Hypothalamus (tissue), 51 donors: ENCODE data around the gene IQGAP1.
"Not testable (repeated sequence)": the region's sequence is repeated elsewhere in the genome, so short reads cannot be mapped to it uniquely, and the experiment has no call there.

ENCODE experiments used
- DNase-seq, 51 donors: peaks; one replicate each; lab custom pipeline; 2025; lab: John Stamatoyannopoulos, UW

Gene IQGAP1

GRCh38 chr15:90407336-90407735, 19.3 kb downstream of the IQGAP1 start:
- no peak for DNase-seq

GRCh38 chr15:90407871-90408317, 19.9 kb downstream of the IQGAP1 start:
- DNase-seq, result no peak

- DNase-seq, result no peak
Observed at GRCh38 chr15:90408657-90409056, 20.6 kb downstream of the IQGAP1 start.

GRCh38 chr15:90409587-90409986, 21.5 kb downstream of the IQGAP1 start:
- not testable (repeated sequence) for DNase-seq

- DNase-seq, result not testable (repeated sequence)
Observed at GRCh38 chr15:90410316-90410715, 22.3 kb downstream of the IQGAP1 start.

GRCh38 chr15:90411176-90411575, 23.1 kb downstream of the IQGAP1 start:
- DNase-seq, result no peak

- peak in 4 of 51 donors; percentile 7 to 28 (median 19) for DNase-seq
Observed at GRCh38 chr15:90412356-90413194, 24.5 kb downstream of the IQGAP1 start.

GRCh38 chr15:90413411-90414379, 25.7 kb downstream of the IQGAP1 start:
- DNase-seq, result no peak

- no peak for DNase-seq
Observed at GRCh38 chr15:90414408-90415028, 26.5 kb downstream of the IQGAP1 start.

GRCh38 chr15:90416052-90416451, 28.0 kb downstream of the IQGAP1 start:
- DNase-seq, result not testable (repeated sequence)

- no peak for DNase-seq
Observed at GRCh38 chr15:90418627-90419026, 30.6 kb downstream of the IQGAP1 start.

- no peak for DNase-seq
Observed at GRCh38 chr15:90419206-90419605, 31.2 kb downstream of the IQGAP1 start.

GRCh38 chr15:90419738-90420406, 31.8 kb downstream of the IQGAP1 start:
- DNase-seq, result peak in 1 of 51 donors; percentile 72

GRCh38 chr15:90420451-90420850, 32.4 kb downstream of the IQGAP1 start:
- DNase-seq, result no peak

GRCh38 chr15:90421527-90421926, 33.5 kb downstream of the IQGAP1 start:
- DNase-seq, result no peak

- no peak for DNase-seq
Observed at GRCh38 chr15:90422043-90422442, 34.0 kb downstream of the IQGAP1 start.

GRCh38 chr15:90422936-90423335, 34.9 kb downstream of the IQGAP1 start:
- DNase-seq, result no peak

- DNase-seq, result no peak
Observed at GRCh38 chr15:90423801-90424319, 35.8 kb downstream of the IQGAP1 start.

GRCh38 chr15:90425726-90426346, 37.8 kb downstream of the IQGAP1 start:
- peak in 15 of 51 donors; percentile 5 to 56 (median 18) for DNase-seq
